D721Med (cell line): ENCODE data around the gene PRSS35.
"Not testable (repeated sequence)": the region's sequence is repeated elsewhere in the genome, so short reads cannot be mapped to it uniquely, and the experiment has no call there.

ENCODE experiments used
- DNase-seq: peaks from one replicate; pipeline ENCODE4 v3.0.0; 2011; ENCODE audit warnings: low spot score; ENCODE audit not compliant: insufficient read length
- FAIRE-seq: peaks from 2 replicates; lab custom pipeline; 2011; peaks lifted over from hg19 to GRCh38; lab: Jason Lieb, UNC
- TF ChIP-seq, protein P1 (sequence below): IDR thresholded peaks from 2 replicates; pipeline ENCODE4 v1.5.1; 2012; ENCODE audit warnings: mild to moderate bottlenecking, control low read depth; ENCODE audit not compliant: insufficient read depth; ENCODE audit errors: missing control alignments

PRSS35 gene

GRCh38 chr6:83470587-83470986, 41.7 kb upstream of the PRSS35 start:
- DNase-seq = no peak
- no peak for FAIRE-seq
- TF ChIP-seq, protein P1, sequence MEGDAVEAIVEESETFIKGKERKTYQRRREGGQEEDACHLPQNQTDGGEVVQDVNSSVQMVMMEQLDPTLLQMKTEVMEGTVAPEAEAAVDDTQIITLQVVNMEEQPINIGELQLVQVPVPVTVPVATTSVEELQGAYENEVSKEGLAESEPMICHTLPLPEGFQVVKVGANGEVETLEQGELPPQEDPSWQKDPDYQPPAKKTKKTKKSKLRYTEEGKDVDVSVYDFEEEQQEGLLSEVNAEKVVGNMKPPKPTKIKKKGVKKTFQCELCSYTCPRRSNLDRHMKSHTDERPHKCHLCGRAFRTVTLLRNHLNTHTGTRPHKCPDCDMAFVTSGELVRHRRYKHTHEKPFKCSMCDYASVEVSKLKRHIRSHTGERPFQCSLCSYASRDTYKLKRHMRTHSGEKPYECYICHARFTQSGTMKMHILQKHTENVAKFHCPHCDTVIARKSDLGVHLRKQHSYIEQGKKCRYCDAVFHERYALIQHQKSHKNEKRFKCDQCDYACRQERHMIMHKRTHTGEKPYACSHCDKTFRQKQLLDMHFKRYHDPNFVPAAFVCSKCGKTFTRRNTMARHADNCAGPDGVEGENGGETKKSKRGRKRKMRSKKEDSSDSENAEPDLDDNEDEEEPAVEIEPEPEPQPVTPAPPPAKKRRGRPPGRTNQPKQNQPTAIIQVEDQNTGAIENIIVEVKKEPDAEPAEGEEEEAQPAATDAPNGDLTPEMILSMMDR = no peak

- FAIRE-seq (no peak), DNase-seq (no peak)
- TF ChIP-seq, protein P1 = no peak
These were observed 39.6 kb upstream of the PRSS35 start for GRCh38 chr6:83472767-83473166.

DNA sequence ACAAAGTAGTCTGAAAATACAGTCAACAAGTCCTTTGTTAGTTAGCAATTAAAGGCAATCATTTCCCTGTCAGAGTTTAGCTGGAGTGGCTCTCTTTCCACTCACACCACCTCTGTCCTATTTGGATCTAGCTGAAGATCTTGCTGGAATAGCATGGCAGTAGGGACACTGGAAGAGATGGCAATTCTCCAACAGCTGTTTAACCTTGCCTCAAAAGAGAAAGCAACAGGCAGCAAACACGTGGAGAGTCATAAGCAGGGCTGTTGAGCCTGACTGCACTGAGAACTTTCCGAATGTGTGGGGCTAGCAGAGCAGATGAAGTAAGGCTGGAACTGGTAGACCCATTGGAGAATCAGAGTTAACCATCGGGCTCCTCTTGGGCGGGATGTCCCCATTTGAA, 38.0 kb upstream of the PRSS35 start:
- no peak for FAIRE-seq
- TF ChIP-seq, protein P1 = no peak
- DNase-seq = no peak

DNA sequence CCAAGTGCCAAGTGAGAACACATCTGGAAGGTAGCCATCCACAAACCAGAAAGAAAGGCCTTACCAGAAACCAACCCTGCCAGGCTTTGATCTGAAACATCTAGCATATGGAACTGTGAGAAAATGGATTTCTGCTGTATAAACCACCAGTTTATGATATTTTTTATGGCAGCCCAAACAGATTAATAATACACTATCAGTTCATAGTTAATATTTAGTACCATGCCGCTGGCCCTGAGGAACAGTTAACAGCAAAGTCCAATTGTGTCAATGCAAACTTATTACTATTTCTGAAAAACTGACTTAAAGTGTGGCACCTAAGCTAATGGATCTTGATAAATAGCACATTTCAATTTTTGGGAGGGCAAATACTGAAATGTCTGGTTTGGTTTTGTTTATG, 35.4 kb upstream of the PRSS35 start:
- FAIRE-seq (no peak), DNase-seq (no peak)
- TF ChIP-seq, protein P1 = no peak

GRCh38 chr6:83479389-83479788, 32.9 kb upstream of the PRSS35 start:
- TF ChIP-seq, protein P1 = no peak
- DNase-seq (no peak), FAIRE-seq (no peak)

- DNase-seq (no peak), FAIRE-seq (no peak)
- TF ChIP-seq, protein P1 = no peak
These were observed 31.9 kb upstream of the PRSS35 start for GRCh38 chr6:83480470-83480869.

DNA sequence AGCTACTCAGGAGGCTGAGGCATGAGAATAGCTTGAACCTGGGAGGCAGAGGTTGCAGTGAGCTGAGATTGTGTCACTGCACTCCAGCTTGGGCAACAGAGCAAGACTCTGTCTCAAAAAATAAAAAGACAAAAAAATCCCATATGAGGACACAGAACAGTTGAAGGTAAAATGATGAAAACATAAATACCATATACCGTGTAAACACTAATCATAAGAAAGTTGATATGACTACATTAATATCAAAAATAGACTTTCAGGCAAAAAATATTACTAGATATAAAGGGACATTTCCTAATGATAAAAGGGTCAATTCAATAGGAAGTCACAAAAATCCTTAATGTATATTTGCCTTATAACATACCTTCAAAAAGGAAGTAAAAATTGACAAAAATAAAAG, 30.4 kb upstream of the PRSS35 start:
- not testable (repeated sequence) for DNase-seq, FAIRE-seq

- no peak for DNase-seq
- FAIRE-seq = no peak
These were observed 23.9 kb upstream of the PRSS35 start for GRCh38 chr6:83488448-83488847.

More at GRCh38 chr6:83488448-83488847, 23.9 kb upstream of the PRSS35 start:
- TF ChIP-seq, protein P1 = no peak
